HG03342 (cell line): Measurements from ENCODE around the gene RARS2.

Experiments used
- ATAC-seq: cut with Tn5 transposase; IDR thresholded peaks from one replicate; pipeline ENCODE4 v1.9.1; 2021; ENCODE audit warnings: mild to moderate bottlenecking, moderate library complexity; ENCODE audit not compliant: unreplicated experiment

RARS2 gene

GRCh38 chr6:87574237-87574804, 15.5 kb downstream of the RARS2 start:
- ATAC-seq, result no peak

GRCh38 chr6:87573307-87574024, 16.3 kb downstream of the RARS2 start:
- ATAC-seq, result no peak

GRCh38 chr6:87572883-87573282, 16.9 kb downstream of the RARS2 start:
- ATAC-seq, result no peak

- ATAC-seq, result no peak
These were observed 17.8 kb downstream of the RARS2 start for GRCh38 chr6:87572021-87572420.

- no peak for ATAC-seq
These were observed 28.8 kb downstream of the RARS2 start for GRCh38 chr6:87561017-87561416.

- ATAC-seq, result no peak
These were observed 31.3 kb downstream of the RARS2 start for GRCh38 chr6:87558446-87558845.

- ATAC-seq, result no peak
These were observed 34.3 kb downstream of the RARS2 start for GRCh38 chr6:87555506-87555905.

- no peak for ATAC-seq
These were observed 36.5 kb downstream of the RARS2 start for GRCh38 chr6:87553159-87553765.

- ATAC-seq, result no peak
These were observed 38.0 kb downstream of the RARS2 start for GRCh38 chr6:87551799-87552198.

GRCh38 chr6:87544474-87544735, 45.4 kb downstream of the RARS2 start:
- no peak for ATAC-seq

GRCh38 chr6:87543696-87544473, 45.9 kb downstream of the RARS2 start:
- no peak for ATAC-seq

- ATAC-seq, result no peak
These were observed 48.0 kb downstream of the RARS2 start for GRCh38 chr6:87541744-87542143.

- ATAC-seq, result no peak
These were observed 48.7 kb downstream of the RARS2 start for GRCh38 chr6:87541041-87541440.

GRCh38 chr6:87540539-87540938, 49.2 kb downstream of the RARS2 start:
- ATAC-seq, result no peak

GRCh38 chr6:87539554-87539953, 50.2 kb downstream of the RARS2 start:
- no peak for ATAC-seq

GRCh38 chr6:87538510-87539260, 51.1 kb downstream of the RARS2 start:
- ATAC-seq, result no peak

- ATAC-seq, result no peak
These were observed 55.3 kb downstream of the RARS2 start for GRCh38 chr6:87534377-87535047.

GRCh38 chr6:87529221-87529620, 60.6 kb downstream of the RARS2 start:
- no peak for ATAC-seq

GRCh38 chr6:87522686-87523085, 67.1 kb downstream of the RARS2 start:
- ATAC-seq, result no peak

GRCh38 chr6:87518453-87518852, 71.3 kb downstream of the RARS2 start:
- no peak for ATAC-seq

- no peak for ATAC-seq
These were observed 75.0 kb downstream of the RARS2 start for GRCh38 chr6:87514831-87515230.
